ENCODE measurements around the gene MAF. TPM values are rescaled to one million over a fixed set of nuclear protein-coding genes. Genes with fewer than 3 reads are reported as not detected.

Gene MAF
- polyA plus RNA-seq (2012; ENCODE audit: missing spikeins): not detected

GRCh38 chr16:79600638-79601091, at the start of gene MAF:
Gene MAF, minus strand, starts transcription at chr16:79600737. Its CDS starts 835 bp downstream, at chr16:79599902.
- no peak for FAIRE-seq
- TF ChIP-seq POLR2A (IDR thresholded peaks at IDR 0.05; ENCODE audit: low read depth, low read length) (no peak), POLR2AphosphoS5 (IDR thresholded peaks at IDR 0.05; ENCODE audit: low read depth, low read length) (no peak), TAF1 (IDR thresholded peaks at IDR 0.05; ENCODE audit: borderline replicate concordance, low read depth, low read length) (no peak)
- DNase-seq (ENCODE audit: insufficient read length): no peak

GRCh38 chr16:79648826-79649225, 48.3 kb upstream of the MAF start:
- FAIRE-seq: no peak

GRCh38 chr16:79647586-79647985, 47.0 kb upstream of the MAF start:
- DNase-seq (ENCODE audit: insufficient read length) (no peak), FAIRE-seq (no peak)
- TF ChIP-seq POLR2AphosphoS5 (IDR thresholded peaks at IDR 0.05; ENCODE audit: low read depth, low read length): no peak

More at GRCh38 chr16:79648826-79649225, 48.3 kb upstream of the MAF start:
- no peak for DNase-seq (ENCODE audit: insufficient read length)
- TF ChIP-seq TAF1 (IDR thresholded peaks at IDR 0.05; ENCODE audit: borderline replicate concordance, low read depth, low read length) (no peak), POLR2A (IDR thresholded peaks at IDR 0.05; ENCODE audit: low read depth, low read length) (no peak), POLR2AphosphoS5 (IDR thresholded peaks at IDR 0.05; ENCODE audit: low read depth, low read length) (no peak)

DNA sequence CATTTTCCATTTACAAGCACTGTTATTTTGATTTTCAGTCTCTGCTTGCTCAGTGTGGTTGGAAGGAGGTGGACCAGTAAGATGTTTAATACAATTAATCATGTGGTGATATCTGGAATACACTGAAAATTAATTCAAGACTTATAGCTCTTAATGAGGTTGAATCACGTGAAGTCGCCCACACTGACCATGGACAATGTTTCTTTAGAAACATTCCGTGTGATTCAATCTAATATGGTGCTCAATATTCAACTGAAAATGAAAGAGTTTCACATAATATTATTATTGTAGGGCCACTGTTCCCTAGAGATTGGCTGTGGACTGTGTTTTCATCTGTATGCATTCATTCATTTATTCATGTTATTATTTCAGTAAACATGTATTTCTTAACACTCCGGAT, 45.2 kb upstream of the MAF start:
- TF ChIP-seq TAF1 (IDR thresholded peaks at IDR 0.05; ENCODE audit: borderline replicate concordance, low read depth, low read length) (no peak), POLR2A (IDR thresholded peaks at IDR 0.05; ENCODE audit: low read depth, low read length) (no peak), POLR2AphosphoS5 (IDR thresholded peaks at IDR 0.05; ENCODE audit: low read depth, low read length) (no peak)

GRCh38 chr16:79644971-79645667, 44.6 kb upstream of the MAF start:
- FAIRE-seq (no peak), DNase-seq (ENCODE audit: insufficient read length) (no peak)

More for the DNA sequence above, 45.2 kb upstream of the MAF start:
- FAIRE-seq (no peak), DNase-seq (ENCODE audit: insufficient read length) (no peak)

GRCh38 chr16:79642652-79643051, 42.1 kb upstream of the MAF start:
- DNase-seq (ENCODE audit: insufficient read length) (no peak), FAIRE-seq (no peak)
- TF ChIP-seq POLR2A (IDR thresholded peaks at IDR 0.05; ENCODE audit: low read depth, low read length) (no peak), POLR2AphosphoS5 (IDR thresholded peaks at IDR 0.05; ENCODE audit: low read depth, low read length) (no peak)

More at GRCh38 chr16:79644971-79645667, 44.6 kb upstream of the MAF start:
- TF ChIP-seq TAF1 (IDR thresholded peaks at IDR 0.05; ENCODE audit: borderline replicate concordance, low read depth, low read length) (no peak), POLR2A (IDR thresholded peaks at IDR 0.05; ENCODE audit: low read depth, low read length) (no peak), POLR2AphosphoS5 (IDR thresholded peaks at IDR 0.05; ENCODE audit: low read depth, low read length) (no peak)

DNA sequence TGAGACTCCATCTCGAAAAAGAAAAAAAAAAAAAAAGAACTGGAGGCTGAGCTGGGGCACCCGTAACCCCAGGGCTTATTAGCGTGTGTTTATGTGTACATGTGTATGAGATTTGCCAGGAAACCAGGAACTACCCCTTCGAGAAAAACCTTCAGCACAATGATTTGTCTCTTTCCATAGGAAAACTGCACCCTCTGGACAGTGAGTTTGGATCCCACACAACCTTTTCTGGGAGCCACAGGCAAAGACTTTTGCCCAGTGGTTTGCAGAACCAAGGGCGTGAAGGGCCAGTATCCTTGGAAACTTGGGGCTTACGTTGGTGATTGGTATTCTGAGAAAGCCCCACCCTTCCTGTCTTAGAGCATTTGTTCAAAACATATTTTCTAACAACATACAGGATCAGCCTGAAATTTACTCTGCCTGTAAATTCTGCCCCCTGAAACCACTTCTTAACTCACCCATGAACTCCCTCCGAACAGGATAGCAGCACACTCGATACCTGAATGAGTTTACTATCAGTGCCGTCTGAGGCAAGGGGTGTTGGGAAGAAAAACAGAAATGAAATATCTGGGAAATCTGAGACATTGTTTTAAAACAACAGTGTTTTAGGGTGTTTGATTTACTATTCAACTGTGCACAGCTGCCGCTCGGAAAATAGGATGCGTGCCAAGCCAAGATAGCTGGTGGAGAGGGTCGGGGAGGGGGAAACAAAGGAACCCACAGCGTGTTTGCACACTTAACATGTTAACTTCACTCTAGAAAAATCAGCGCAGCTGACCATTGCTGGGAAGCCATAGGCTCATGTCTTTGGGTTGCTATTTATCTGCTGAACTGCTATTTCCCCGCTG, 40.2 kb upstream of the MAF start:
- DNase-seq (ENCODE audit: insufficient read length): no peak
- TF ChIP-seq POLR2A (IDR thresholded peaks at IDR 0.05; ENCODE audit: low read depth, low read length) (no peak), TAF1 (IDR thresholded peaks at IDR 0.05; ENCODE audit: borderline replicate concordance, low read depth, low read length) (no peak)
- FAIRE-seq: no peak

GRCh38 chr16:79639576-79640311, 39.2 kb upstream of the MAF start:
- no peak for FAIRE-seq
- TF ChIP-seq POLR2A (IDR thresholded peaks at IDR 0.05; ENCODE audit: low read depth, low read length): no peak
- no peak for TF ChIP-seq TAF1 (IDR thresholded peaks at IDR 0.05; ENCODE audit: borderline replicate concordance, low read depth, low read length)
- TF ChIP-seq POLR2AphosphoS5 (IDR thresholded peaks at IDR 0.05; ENCODE audit: low read depth, low read length): no peak
- DNase-seq (ENCODE audit: insufficient read length): no peak

DNA sequence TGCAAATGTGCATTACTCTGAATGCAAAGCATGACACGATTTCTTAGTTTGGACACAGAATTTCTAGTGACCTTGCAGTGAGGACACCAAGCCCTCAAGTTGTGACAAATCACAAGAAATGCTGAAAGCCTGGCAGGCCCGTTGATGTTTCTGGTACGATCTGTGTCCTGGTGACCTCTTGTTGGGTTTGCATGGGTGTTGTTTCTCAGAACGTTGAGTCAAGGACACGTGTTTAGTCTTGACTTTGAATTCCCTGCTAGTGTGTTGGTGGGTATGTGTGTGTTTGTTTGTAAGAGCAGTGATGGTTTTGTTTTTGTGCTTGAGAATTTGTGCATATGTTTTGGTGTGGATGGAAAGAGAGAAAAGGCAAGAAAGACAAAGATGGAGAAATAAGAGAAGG, 37.8 kb upstream of the MAF start:
- FAIRE-seq: no peak
- DNase-seq (ENCODE audit: insufficient read length): no peak
- TF ChIP-seq POLR2AphosphoS5 (IDR thresholded peaks at IDR 0.05; ENCODE audit: low read depth, low read length) (no peak), TAF1 (IDR thresholded peaks at IDR 0.05; ENCODE audit: borderline replicate concordance, low read depth, low read length) (no peak), POLR2A (IDR thresholded peaks at IDR 0.05; ENCODE audit: low read depth, low read length) (no peak)

DNA sequence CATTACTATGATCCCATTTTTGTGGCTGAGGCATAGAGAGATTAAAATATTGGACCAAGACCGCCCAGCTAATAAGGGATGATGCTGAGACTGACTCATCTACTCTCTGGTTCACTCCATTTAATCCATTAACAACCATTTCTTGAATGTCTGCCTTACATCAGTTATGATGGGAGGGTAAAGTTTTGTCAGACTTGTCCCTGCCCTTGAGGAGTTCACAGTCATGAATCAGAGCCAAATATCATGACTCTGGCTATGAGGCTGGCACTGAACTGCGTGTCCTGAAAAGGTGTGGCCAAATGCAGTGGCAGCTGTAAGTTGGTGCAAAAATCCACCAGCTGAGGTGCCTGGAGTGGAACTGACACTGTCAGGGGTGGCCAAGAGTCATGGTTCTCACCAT, 35.0 kb upstream of the MAF start:
- no peak for DNase-seq (ENCODE audit: insufficient read length)
- no peak for TF ChIP-seq TAF1 (IDR thresholded peaks at IDR 0.05; ENCODE audit: borderline replicate concordance, low read depth, low read length)
- no peak for TF ChIP-seq POLR2A (IDR thresholded peaks at IDR 0.05; ENCODE audit: low read depth, low read length)
- no peak for TF ChIP-seq POLR2AphosphoS5 (IDR thresholded peaks at IDR 0.05; ENCODE audit: low read depth, low read length)
- no peak for FAIRE-seq

- no peak for DNase-seq (ENCODE audit: insufficient read length)
- no peak for TF ChIP-seq TAF1 (IDR thresholded peaks at IDR 0.05; ENCODE audit: borderline replicate concordance, low read depth, low read length)
- no peak for TF ChIP-seq POLR2A (IDR thresholded peaks at IDR 0.05; ENCODE audit: low read depth, low read length)
- no peak for TF ChIP-seq POLR2AphosphoS5 (IDR thresholded peaks at IDR 0.05; ENCODE audit: low read depth, low read length)
- FAIRE-seq: no peak
These were observed 33.8 kb upstream of the MAF start for GRCh38 chr16:79634298-79634697.

Measured in GM12892 (cell line).